HL-60 (cell line): ENCODE measurements around the gene PTPRD.

Source experiments
- CTCF ChIP-seq: IDR thresholded peaks from one replicate; pipeline ENCODE4 v1.5.1; 2011; ENCODE audit warnings: low read length, control low read depth, inconsistent platforms; ENCODE audit not compliant: insufficient read depth
- GABPA ChIP-seq: IDR thresholded peaks from 2 replicates; pipeline ENCODE4 v1.6.1; 2012; ENCODE audit warnings: low read depth
- POLR2AphosphoS5 ChIP-seq: IDR thresholded peaks from 2 replicates; pipeline ENCODE4 v1.6.1; 2012; ENCODE audit warnings: low read depth
- REST ChIP-seq: IDR thresholded peaks from 2 replicates; pipeline ENCODE4 v1.6.1; 2012; ENCODE audit warnings: low read depth; ENCODE audit not compliant: insufficient replicate concordance

GRCh38 chr9:8549214-8549613, 2063.6 kb downstream of the PTPRD start:
- TF ChIP-seq CTCF (no peak), POLR2AphosphoS5 (no peak), GABPA (no peak), REST (no peak)
